SK-MEL-5 (cell line): Measurements from ENCODE around the gene ATP6AP1. TPM values are rescaled to one million over a fixed set of nuclear protein-coding genes. Genes with fewer than 3 reads are reported as not detected.

Source experiments
- DNase-seq: peaks from one replicate; pipeline ENCODE4 v3.0.0-alpha.2; 2016; ENCODE audit warnings: low read depth, low spot score
- in situ Hi-C: cut with HindIII; loops from 2 replicates; pipeline ENCODE4 v1.10.0; 2016; ENCODE audit warnings: low sequenced_read_pairs, high pct_unique_total_duplicates, low pct_unique_long_range_greater_than_20kb
- total RNA-seq: library from RNA; depleted of rRNA; stranded (reverse); fragments of >200 nt; shearing (Covaris generic); gene quantifications from 2 replicates; pipeline ENCODE4 v1.2.3, GENCODE V29; 2014

The ATP6AP1 gene
- total RNA-seq, 1 experiment from 2014 or later, result 93.6 TPM

GRCh38 chrX:154412468-154412867 is 16.0 kb upstream of the ATP6AP1 start:
- no peak for DNase-seq
- in situ Hi-C loops, result no loop called here

GRCh38 chrX:154413142-154413541 is 15.3 kb upstream of the ATP6AP1 start:
- DNase-seq, result no peak
- in situ Hi-C loops, result no loop called here

GRCh38 chrX:154417157-154417556 is 11.3 kb upstream of the ATP6AP1 start:
- in situ Hi-C loops, result no loop called here

GRCh38 chrX:154419189-154419588 is 9.3 kb upstream of the ATP6AP1 start:
- DNase-seq, result no peak
- in situ Hi-C loops, result no loop called here

More at GRCh38 chrX:154417157-154417556, 11.3 kb upstream of the ATP6AP1 start:
- DNase-seq, result no peak

- in situ Hi-C loops, result no loop called here
- no peak for DNase-seq
Measured at GRCh38 chrX:154419688-154420401, 8.6 kb upstream of the ATP6AP1 start.

- in situ Hi-C loops, result no loop called here
- no peak for DNase-seq
Measured at GRCh38 chrX:154420402-154420756, 8.1 kb upstream of the ATP6AP1 start.

GRCh38 chrX:154426916-154427770 is 1.3 kb upstream of the ATP6AP1 start:
- in situ Hi-C loops, result no loop called here

GRCh38 chrX:154429711-154430110 is 1.2 kb downstream of the ATP6AP1 start:
- no peak for DNase-seq
- in situ Hi-C loops, result no loop called here

More at GRCh38 chrX:154426916-154427770, 1.3 kb upstream of the ATP6AP1 start:
- no peak for DNase-seq

GRCh38 chrX:154430479-154430878 is 2.0 kb downstream of the ATP6AP1 start:
- in situ Hi-C loops, result no loop called here
- DNase-seq, result no peak

- in situ Hi-C loops, result no loop called here
- no peak for DNase-seq
Measured at GRCh38 chrX:154430916-154431315, 2.4 kb downstream of the ATP6AP1 start.

GRCh38 chrX:154431341-154431740 is 2.9 kb downstream of the ATP6AP1 start:
- in situ Hi-C loops, result no loop called here
- DNase-seq, result no peak

GRCh38 chrX:154432210-154432609 is 3.7 kb downstream of the ATP6AP1 start:
- in situ Hi-C loops, result no loop called here
- DNase-seq, result no peak

GRCh38 chrX:154433605-154434004 is 5.1 kb downstream of the ATP6AP1 start:
- in situ Hi-C loops, result no loop called here
- no peak for DNase-seq

- in situ Hi-C loops, result no loop called here
- no peak for DNase-seq
Measured at GRCh38 chrX:154434394-154435168, 6.1 kb downstream of the ATP6AP1 start.

GRCh38 chrX:154435171-154435733 is 6.8 kb downstream of the ATP6AP1 start:
- in situ Hi-C loops, result no loop called here
- no peak for DNase-seq

- no peak for DNase-seq
- in situ Hi-C loops, result no loop called here
Measured at GRCh38 chrX:154436374-154436982, 8.0 kb downstream of the ATP6AP1 start.

- in situ Hi-C loops, result no loop called here
- DNase-seq, result peak; percentile 35
Measured at GRCh38 chrX:154436983-154437752, 8.7 kb downstream of the ATP6AP1 start, which contains the start of gene GDI1. TSS of gene GDI1 (plus strand) at chrX:154437154. CDS start at chrX:154437255, 101 bp downstream.
